Mammary epithelial cell (primary cell): Measurements from ENCODE around the gene DNASE1L1.

Experiments used
- CTCF ChIP-seq, 2 donors: IDR thresholded peaks in 1 of 2; conservative IDR thresholded peaks in 1 of 2; 2 replicates each; pipeline ENCODE4 v1.5.1; 2011 to 2012; ENCODE audit warnings: inconsistent platforms in 2 of 2, low read length in 2 of 2, mild to moderate bottlenecking in 2 of 2, control low read depth in 1 of 2, low read depth in 1 of 2; ENCODE audit not compliant: insufficient read depth in 1 of 2; ENCODE audit errors: extremely low read depth in 1 of 2
- EZH2 ChIP-seq: IDR thresholded peaks from 2 replicates; pipeline ENCODE4 v1.6.1; 2012; ENCODE audit warnings: low read length, inconsistent platforms, borderline replicate concordance

DNA sequence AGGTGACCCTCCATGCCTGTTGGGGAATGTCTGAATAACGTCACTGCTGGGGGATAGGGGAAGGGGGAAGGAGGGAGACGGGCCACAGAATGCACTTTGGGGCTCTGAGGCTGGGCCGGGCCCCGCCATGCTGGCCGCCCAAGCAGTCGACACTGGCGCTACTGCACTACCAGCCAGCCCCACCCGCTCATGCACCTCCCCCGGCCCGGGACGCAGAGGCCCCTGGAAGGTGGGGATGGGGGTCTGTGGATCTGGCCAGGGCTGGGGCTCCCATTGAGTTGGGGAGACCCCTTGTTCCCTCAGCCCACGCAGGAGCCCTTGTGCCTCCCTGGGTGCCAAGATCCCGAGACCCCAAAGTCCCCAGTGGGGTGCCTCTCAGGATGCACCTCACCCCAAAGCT is 52.5 kb downstream of the DNASE1L1 start:
- no peak for TF ChIP-seq CTCF (conservative IDR thresholded peaks at IDR 0.05 in 1 of 2, IDR thresholded peaks at IDR 0.05 in 1 of 2; ENCODE audit: extremely low read depth in 1 of 2, insufficient read depth in 1 of 2, low read depth in 1 of 2, low read length in 2 of 2)
- TF ChIP-seq EZH2 = no peak
